Adipose tissue (tissue), 3 donors: ENCODE data around the gene RRAS. TPM values are rescaled to one million over a fixed set of nuclear protein-coding genes. Genes with fewer than 3 reads are reported as not detected.
"Not testable (repeated sequence)": the region's sequence is repeated elsewhere in the genome, so short reads cannot be mapped to it uniquely, and the experiment has no call there.

Source experiments
- H3K27ac ChIP-seq: one replicate; pipeline ENCODE4 v1.5.1; 2013; ENCODE audit warnings: low read depth, low read length
- WGBS, 3 donors: extraction: QIAGEN DNeasy Blood & Tissue Kit; methylation state at CpG; one replicate each; pipeline ENCODE4 v1.1.7; 2013; 5-methylcytosine and 5-hydroxymethylcytosine counted together
- polyA plus RNA-seq, 3 donors: library from polyadenylated mRNA; stranded (reverse); fragments of 200-250 nt; gene quantifications; one replicate each; pipeline ENCODE4 v1.2.3, GENCODE V29; 2013
- donor health status: healthy with polysubstance abuse.
- donor health status: Bipolar disorder and iron deficiency.
- donor health status: healthy.

The RRAS gene
- polyA plus RNA-seq, 3 donors, result 31.9 to 302 (median 198) TPM

GRCh38 chr19:49641688-49642491 lies 1.9 kb upstream of the RRAS start, which contains the start of gene SCAF1:
Gene SCAF1, plus strand, starts transcription at chr19:49642209. Its CDS starts 2,818 bp downstream, at chr19:49645027.
- peak within 1 kb of the TSS; percentile 100 for H3K27ac ChIP-seq
- WGBS, 3 donors, result 0 to 1% (median 0%) methylated on average over 68 to 87 of the region's 87 CpGs

GRCh38 chr19:49639401-49640112 lies 386 bp downstream of the RRAS start:
- WGBS, 3 donors, result 3 to 15% (median 4%) methylated on average over 16 to 31 of the region's 31 CpGs
- H3K27ac ChIP-seq, result no peak overlapping the region

- 5 to 17% (median 6%) methylated on average over 19 of the region's 19 CpGs for WGBS, 3 donors
- H3K27ac ChIP-seq, result no peak overlapping the region
These were observed 1.9 kb downstream of the RRAS start for GRCh38 chr19:49637821-49638738.

- H3K27ac ChIP-seq, result no peak overlapping the region
- 79 to 81% (median 80%) methylated on average over 30 of the region's 30 CpGs for WGBS, 3 donors
These were observed 3.6 kb downstream of the RRAS start for GRCh38 chr19:49636233-49636932.

GRCh38 chr19:49635530-49636232 lies 4.3 kb downstream of the RRAS start:
- H3K27ac ChIP-seq, result no peak overlapping the region
- 48 to 63% (median 55%) methylated on average over 24 of the region's 24 CpGs for WGBS, 3 donors

GRCh38 chr19:49633273-49633672 lies 6.7 kb downstream of the RRAS start:
- H3K27ac ChIP-seq, result not testable (repeated sequence)
- 66 to 78% (median 78%) methylated on average over 9 of the region's 9 CpGs for WGBS, 3 donors

GRCh38 chr19:49632576-49632975 lies 7.4 kb downstream of the RRAS start:
- no peak overlapping the region for H3K27ac ChIP-seq
- WGBS, 3 donors, result 96 to 97% (median 97%) methylated on average over 5 of the region's 5 CpGs

- 85 to 91% (median 90%) methylated on average over 19 of the region's 19 CpGs for WGBS, 3 donors
- no peak overlapping the region for H3K27ac ChIP-seq
These were observed 8.2 kb downstream of the RRAS start for GRCh38 chr19:49631610-49632192.

GRCh38 chr19:49631014-49631588 lies 8.8 kb downstream of the RRAS start:
- no peak overlapping the region for H3K27ac ChIP-seq
- 18 to 42% (median 30%) methylated on average over 9 of the region's 9 CpGs for WGBS, 3 donors

GRCh38 chr19:49629659-49630058 lies 10.3 kb downstream of the RRAS start:
- WGBS, 3 donors, result 88 to 91% (median 88%) methylated on average over 9 of the region's 9 CpGs
- H3K27ac ChIP-seq, result no peak overlapping the region

- 69 to 90% (median 88%) methylated on average over 11 of the region's 11 CpGs for WGBS, 3 donors
These were observed 13.7 kb downstream of the RRAS start for GRCh38 chr19:49626226-49626625.

GRCh38 chr19:49624967-49625910 lies 14.7 kb downstream of the RRAS start:
- no peak overlapping the region for H3K27ac ChIP-seq
- 79 to 86% (median 82%) methylated on average over 24 to 27 of the region's 27 CpGs for WGBS, 3 donors

More at GRCh38 chr19:49626226-49626625, 13.7 kb downstream of the RRAS start:
- H3K27ac ChIP-seq, result no peak overlapping the region

- WGBS, 3 donors, result 90 to 93% (median 92%) methylated on average over 13 of the region's 13 CpGs
- not testable (repeated sequence) for H3K27ac ChIP-seq
These were observed 22.1 kb downstream of the RRAS start for GRCh38 chr19:49617860-49618259.

- H3K27ac ChIP-seq, result no peak overlapping the region
- WGBS, 3 donors, result 91 to 93% (median 92%) methylated on average over 7 of the region's 7 CpGs
These were observed 23.0 kb downstream of the RRAS start for GRCh38 chr19:49616945-49617344.

- no peak overlapping the region for H3K27ac ChIP-seq
- WGBS, 3 donors, result 98 to 99% (median 98%) methylated on average over 7 of the region's 7 CpGs
These were observed 23.4 kb downstream of the RRAS start for GRCh38 chr19:49616532-49616931.

- WGBS, 3 donors, result 96 to 98% (median 96%) methylated on average over 22 to 23 of the region's 23 CpGs
- H3K27ac ChIP-seq, result no peak overlapping the region
These were observed 24.1 kb downstream of the RRAS start for GRCh38 chr19:49615861-49616260.
